WTC11 (cell line): ENCODE measurements around the gene GMPR. TPM values are rescaled to one million over a fixed set of nuclear protein-coding genes. Genes with fewer than 3 reads are reported as not detected.

Experiments used
- ATAC-seq: fragments of 200-7000 bp; cut with Tn5 transposase; 2 replicates; pipeline ENCODE4 v1.10.0; 2021; ENCODE audit warnings: mild to moderate bottlenecking, moderate library complexity
- CTCF ChIA-PET: fragments of 300-600 bp; sonication (Branson Sonifier 250); formaldehyde crosslinking; loops from one replicate; lab custom pipeline; 2021; ENCODE audit warnings: antibody characterized with exemption; lab: Charles Lee
- POLR2A ChIA-PET: fragments of 350-600 bp; sonication (Branson Sonifier 250); formaldehyde crosslinking; loops from one replicate; lab custom pipeline; 2021; ENCODE audit warnings: antibody characterized with exemption; lab: Charles Lee
- DNase-seq: peaks from one replicate; pipeline ENCODE4 v3.0.0; 2021; ENCODE audit warnings: low spot score
- H3K27ac Mint-ChIP-seq: 2 replicates; pipeline ENCODE4 v1.8.0; 2021; ENCODE audit warnings: mixed read lengths
- H3K27me3 Mint-ChIP-seq: 2 replicates; pipeline ENCODE4 v1.8.0; 2021; ENCODE audit warnings: low read depth, mild to moderate bottlenecking, moderate library complexity, mixed read lengths
- H3K36me3 Mint-ChIP-seq: 2 replicates; pipeline ENCODE4 v1.8.0; 2021; ENCODE audit warnings: mixed read lengths
- H3K4me1 Mint-ChIP-seq: 2 replicates; pipeline ENCODE4 v1.8.0; 2022; ENCODE audit warnings: mixed read lengths
- H3K4me3 Mint-ChIP-seq: 2 replicates; pipeline ENCODE4 v1.8.0; 2021; ENCODE audit warnings: mild to moderate bottlenecking, moderate library complexity, mixed read lengths
- H3K9me3 Mint-ChIP-seq: 2 replicates; pipeline ENCODE4 v1.8.0; 2021; ENCODE audit warnings: mixed read lengths
- ATF1 ChIP-seq: sonication (generic); formaldehyde crosslinking; IDR thresholded peaks from 2 replicates; pipeline ENCODE4 v1.8.1; 2023; ENCODE audit warnings: mild to moderate bottlenecking, moderate library complexity, missing genetic modification reagents
- CREB1 ChIP-seq: sonication (generic); formaldehyde crosslinking; IDR thresholded peaks from 2 replicates; pipeline ENCODE4 v1.8.0; 2023; ENCODE audit warnings: mild to moderate bottlenecking, missing genetic modification reagents
- ESRRA ChIP-seq: sonication (generic); formaldehyde crosslinking; IDR thresholded peaks from 2 replicates; pipeline ENCODE4 v1.8.1; 2022; ENCODE audit warnings: mild to moderate bottlenecking, missing genetic modification reagents, borderline replicate concordance
- ETV6 ChIP-seq: sonication (generic); formaldehyde crosslinking; IDR thresholded peaks from 2 replicates; pipeline ENCODE4 v1.8.1; 2022; ENCODE audit warnings: mild to moderate bottlenecking, missing genetic modification reagents
- FOXK1 ChIP-seq: sonication (generic); formaldehyde crosslinking; IDR thresholded peaks from 2 replicates; pipeline ENCODE4 v1.8.0; 2022; ENCODE audit warnings: mild to moderate bottlenecking, moderate library complexity, missing genetic modification reagents
- GRHL2 ChIP-seq: fragments of 250-450 bp; sonication (Bioruptor Pico); IDR thresholded peaks from 2 replicates; pipeline ENCODE4 v1.8.0; 2022; ENCODE audit warnings: mild to moderate bottlenecking, moderate library complexity; ENCODE audit not compliant: insufficient replicate concordance, severe bottlenecking
- JAZF1 ChIP-seq: fragments of 250-450 bp; sonication (Bioruptor Pico); IDR thresholded peaks from 2 replicates; pipeline ENCODE4 v1.9.0; 2021; ENCODE audit warnings: moderate library complexity, mild to moderate bottlenecking, inconsistent platforms
- NR2C2 ChIP-seq: sonication (generic); formaldehyde crosslinking; IDR thresholded peaks from 2 replicates; pipeline ENCODE4 v1.8.0; 2022; ENCODE audit warnings: mild to moderate bottlenecking, missing genetic modification reagents
- NR3C1 ChIP-seq: sonication (generic); formaldehyde crosslinking; conservative IDR thresholded peaks from 2 replicates; pipeline ENCODE4 v1.8.1; 2023; ENCODE audit warnings: low read depth, mild to moderate bottlenecking, missing genetic modification reagents
- PRRX2 ChIP-seq: fragments of 250-450 bp; sonication (Bioruptor Pico); IDR thresholded peaks from 2 replicates; pipeline ENCODE4 v1.8.0; 2021; ENCODE audit warnings: mild to moderate bottlenecking
- RORB ChIP-seq: fragments of 250-450 bp; sonication (Bioruptor Pico); IDR thresholded peaks from 2 replicates; pipeline ENCODE4 v1.9.0; 2021; ENCODE audit warnings: mild to moderate bottlenecking
- SMAD3 ChIP-seq: sonication (generic); formaldehyde crosslinking; IDR thresholded peaks from 2 replicates; pipeline ENCODE4 v1.8.0; 2022; ENCODE audit warnings: missing genetic modification reagents, mild to moderate bottlenecking, borderline replicate concordance
- TCF7 ChIP-seq: sonication (generic); formaldehyde crosslinking; IDR thresholded peaks from 2 replicates; pipeline ENCODE4 v1.8.0; 2022; ENCODE audit warnings: mild to moderate bottlenecking, low read depth, missing genetic modification reagents, moderate library complexity
- ZNF138 ChIP-seq: sonication (generic); formaldehyde crosslinking; conservative IDR thresholded peaks from 2 replicates; pipeline ENCODE4 v1.8.1; 2022; ENCODE audit warnings: mild to moderate bottlenecking, moderate library complexity, missing genetic modification reagents
- ZNF232 ChIP-seq: sonication (generic); formaldehyde crosslinking; IDR thresholded peaks from 2 replicates; pipeline ENCODE4 v1.8.0; 2022; ENCODE audit warnings: mild to moderate bottlenecking, missing genetic modification reagents
- ZNF396 ChIP-seq: fragments of 250-450 bp; sonication (Bioruptor Pico); IDR thresholded peaks from 2 replicates; pipeline ENCODE4 v1.8.0; 2021; ENCODE audit warnings: mild to moderate bottlenecking, moderate library complexity, borderline replicate concordance
- ZNF671 ChIP-seq: fragments of 250-450 bp; sonication (Bioruptor Pico); IDR thresholded peaks from 2 replicates; pipeline ENCODE4 v1.8.0; 2021; ENCODE audit warnings: mild to moderate bottlenecking
- total RNA-seq: library from RNA; stranded (reverse); gene quantifications from 3 replicates; pipeline ENCODE4 v1.2.3, GENCODE V29; 2021
- TF ChIP-seq, protein P1 (sequence below): sonication (generic); formaldehyde crosslinking; IDR thresholded peaks from 2 replicates; pipeline ENCODE4 v1.8.1; 2023; ENCODE audit warnings: mild to moderate bottlenecking, missing genetic modification reagents
- TF ChIP-seq, protein P2 (sequence below): fragments of 250-450 bp; sonication (Bioruptor Pico); IDR thresholded peaks from 2 replicates; pipeline ENCODE4 v1.9.0; 2021; ENCODE audit warnings: mild to moderate bottlenecking
- TF ChIP-seq, protein P3 (sequence below): sonication (generic); formaldehyde crosslinking; IDR thresholded peaks from 2 replicates; pipeline ENCODE4 v1.8.1; 2022; ENCODE audit warnings: mild to moderate bottlenecking, missing genetic modification reagents, moderate library complexity, borderline replicate concordance
- TF ChIP-seq, protein P4 (sequence below): sonication (generic); formaldehyde crosslinking; IDR thresholded peaks from 2 replicates; pipeline ENCODE4 v1.8.1; 2023; ENCODE audit warnings: mild to moderate bottlenecking, moderate library complexity, missing genetic modification reagents
- TF ChIP-seq, protein P5 (sequence below): sonication (generic); formaldehyde crosslinking; IDR thresholded peaks from 2 replicates; pipeline ENCODE4 v1.8.1; 2022; ENCODE audit warnings: missing genetic modification reagents, borderline replicate concordance
- TF ChIP-seq, protein P6 (sequence below): fragments of 200-600 bp; IDR thresholded peaks from 2 replicates; pipeline ENCODE4 v1.8.0; 2022; ENCODE audit warnings: antibody characterized with exemption
- TF ChIP-seq, protein P7 (sequence below): fragments of 250-450 bp; sonication (Bioruptor Pico); conservative IDR thresholded peaks from 2 replicates; pipeline ENCODE4 v1.9.0; 2021; ENCODE audit warnings: mild to moderate bottlenecking

The GMPR gene
- total RNA-seq, 1 experiment from 2014 or later, result 2.4 TPM

DNA sequence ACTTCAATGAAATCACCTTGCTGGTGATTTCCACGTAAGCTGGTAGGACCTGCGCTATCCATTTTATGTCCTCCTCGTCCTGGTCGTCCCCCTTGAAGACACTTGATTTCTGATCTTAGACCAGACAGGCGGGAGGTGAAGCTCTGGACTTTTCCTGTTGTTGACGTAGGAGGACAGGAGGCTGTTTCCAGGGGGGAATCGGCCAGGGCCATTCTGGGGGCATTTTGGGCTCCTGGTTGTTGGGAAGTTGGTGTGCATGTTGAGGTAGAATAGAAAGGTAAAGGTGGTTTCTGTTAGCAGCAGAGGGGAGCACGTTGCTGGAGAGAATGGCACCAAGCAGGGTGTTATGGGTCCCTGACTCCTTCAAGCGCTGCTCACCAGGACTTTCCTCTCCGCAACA is 56.0 kb downstream of the GMPR start (continued):
- TF ChIP-seq, protein P1, sequence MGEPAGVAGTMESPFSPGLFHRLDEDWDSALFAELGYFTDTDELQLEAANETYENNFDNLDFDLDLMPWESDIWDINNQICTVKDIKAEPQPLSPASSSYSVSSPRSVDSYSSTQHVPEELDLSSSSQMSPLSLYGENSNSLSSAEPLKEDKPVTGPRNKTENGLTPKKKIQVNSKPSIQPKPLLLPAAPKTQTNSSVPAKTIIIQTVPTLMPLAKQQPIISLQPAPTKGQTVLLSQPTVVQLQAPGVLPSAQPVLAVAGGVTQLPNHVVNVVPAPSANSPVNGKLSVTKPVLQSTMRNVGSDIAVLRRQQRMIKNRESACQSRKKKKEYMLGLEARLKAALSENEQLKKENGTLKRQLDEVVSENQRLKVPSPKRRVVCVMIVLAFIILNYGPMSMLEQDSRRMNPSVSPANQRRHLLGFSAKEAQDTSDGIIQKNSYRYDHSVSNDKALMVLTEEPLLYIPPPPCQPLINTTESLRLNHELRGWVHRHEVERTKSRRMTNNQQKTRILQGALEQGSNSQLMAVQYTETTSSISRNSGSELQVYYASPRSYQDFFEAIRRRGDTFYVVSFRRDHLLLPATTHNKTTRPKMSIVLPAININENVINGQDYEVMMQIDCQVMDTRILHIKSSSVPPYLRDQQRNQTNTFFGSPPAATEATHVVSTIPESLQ (CRISPR knock-in tag), result no peak
- TF ChIP-seq ATF1 (CRISPR knock-in tag), result no peak
- TF ChIP-seq PRRX2, result no peak
- no peak for TF ChIP-seq ZNF671 (CRISPR knock-in tag)
- no peak for TF ChIP-seq GRHL2
- TF ChIP-seq ETV6 (CRISPR knock-in tag), result no peak
- TF ChIP-seq, protein P2, sequence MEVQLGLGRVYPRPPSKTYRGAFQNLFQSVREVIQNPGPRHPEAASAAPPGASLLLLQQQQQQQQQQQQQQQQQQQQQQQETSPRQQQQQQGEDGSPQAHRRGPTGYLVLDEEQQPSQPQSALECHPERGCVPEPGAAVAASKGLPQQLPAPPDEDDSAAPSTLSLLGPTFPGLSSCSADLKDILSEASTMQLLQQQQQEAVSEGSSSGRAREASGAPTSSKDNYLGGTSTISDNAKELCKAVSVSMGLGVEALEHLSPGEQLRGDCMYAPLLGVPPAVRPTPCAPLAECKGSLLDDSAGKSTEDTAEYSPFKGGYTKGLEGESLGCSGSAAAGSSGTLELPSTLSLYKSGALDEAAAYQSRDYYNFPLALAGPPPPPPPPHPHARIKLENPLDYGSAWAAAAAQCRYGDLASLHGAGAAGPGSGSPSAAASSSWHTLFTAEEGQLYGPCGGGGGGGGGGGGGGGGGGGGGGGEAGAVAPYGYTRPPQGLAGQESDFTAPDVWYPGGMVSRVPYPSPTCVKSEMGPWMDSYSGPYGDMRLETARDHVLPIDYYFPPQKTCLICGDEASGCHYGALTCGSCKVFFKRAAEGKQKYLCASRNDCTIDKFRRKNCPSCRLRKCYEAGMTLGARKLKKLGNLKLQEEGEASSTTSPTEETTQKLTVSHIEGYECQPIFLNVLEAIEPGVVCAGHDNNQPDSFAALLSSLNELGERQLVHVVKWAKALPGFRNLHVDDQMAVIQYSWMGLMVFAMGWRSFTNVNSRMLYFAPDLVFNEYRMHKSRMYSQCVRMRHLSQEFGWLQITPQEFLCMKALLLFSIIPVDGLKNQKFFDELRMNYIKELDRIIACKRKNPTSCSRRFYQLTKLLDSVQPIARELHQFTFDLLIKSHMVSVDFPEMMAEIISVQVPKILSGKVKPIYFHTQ (CRISPR knock-in tag), result no peak
- no peak for TF ChIP-seq ZNF396 (CRISPR knock-in tag)
- TF ChIP-seq, protein P3, sequence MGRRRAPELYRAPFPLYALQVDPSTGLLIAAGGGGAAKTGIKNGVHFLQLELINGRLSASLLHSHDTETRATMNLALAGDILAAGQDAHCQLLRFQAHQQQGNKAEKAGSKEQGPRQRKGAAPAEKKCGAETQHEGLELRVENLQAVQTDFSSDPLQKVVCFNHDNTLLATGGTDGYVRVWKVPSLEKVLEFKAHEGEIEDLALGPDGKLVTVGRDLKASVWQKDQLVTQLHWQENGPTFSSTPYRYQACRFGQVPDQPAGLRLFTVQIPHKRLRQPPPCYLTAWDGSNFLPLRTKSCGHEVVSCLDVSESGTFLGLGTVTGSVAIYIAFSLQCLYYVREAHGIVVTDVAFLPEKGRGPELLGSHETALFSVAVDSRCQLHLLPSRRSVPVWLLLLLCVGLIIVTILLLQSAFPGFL (CRISPR knock-in tag), result no peak
- TF ChIP-seq CREB1, result no peak
- TF ChIP-seq RORB (CRISPR knock-in tag), result no peak
- no peak for TF ChIP-seq ZNF138 (CRISPR knock-in tag)

DNA sequence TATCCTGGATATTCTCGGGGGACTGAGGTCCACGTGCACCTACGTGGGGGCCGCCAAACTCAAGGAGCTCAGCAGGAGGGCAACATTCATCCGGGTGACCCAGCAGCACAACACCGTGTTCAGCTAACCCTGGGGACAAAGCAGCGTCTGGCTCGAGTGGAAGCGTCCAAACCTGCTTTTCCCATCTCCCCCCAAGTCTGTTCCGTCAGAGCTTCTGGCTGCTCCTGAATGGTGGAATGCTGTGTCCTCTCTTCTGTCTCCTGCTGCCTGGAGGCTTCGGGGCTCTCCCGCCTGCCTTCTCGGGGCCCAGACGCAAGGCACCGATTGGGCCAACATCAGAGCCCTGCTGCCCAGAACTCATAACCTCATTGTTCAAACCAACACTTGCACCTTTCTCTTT is 56.7 kb downstream of the GMPR start:
- H3K4me1 Mint-ChIP-seq, result peaks cover 8% of the 10 kb centered on the region
- CTCF ChIA-PET, result interaction anchor here (0.9 to 1.8 kb wide), 2 partner anchors 9 to 37 kb away, joined by 3 to 10 read pairs; no protein-coding TSS in a partner anchor
- POLR2A ChIA-PET, result no interaction called here
- H3K27ac Mint-ChIP-seq, result no peak overlapping the region
- H3K4me3 Mint-ChIP-seq, result no peak overlapping the region
- H3K27me3 Mint-ChIP-seq, result no peaks in the 10 kb centered on the region
- no peak for ATAC-seq
- H3K9me3 Mint-ChIP-seq, result no peaks in the 10 kb centered on the region
- no peaks in the 10 kb centered on the region for H3K36me3 Mint-ChIP-seq
- DNase-seq, result no peak
- TF ChIP-seq, protein P4, sequence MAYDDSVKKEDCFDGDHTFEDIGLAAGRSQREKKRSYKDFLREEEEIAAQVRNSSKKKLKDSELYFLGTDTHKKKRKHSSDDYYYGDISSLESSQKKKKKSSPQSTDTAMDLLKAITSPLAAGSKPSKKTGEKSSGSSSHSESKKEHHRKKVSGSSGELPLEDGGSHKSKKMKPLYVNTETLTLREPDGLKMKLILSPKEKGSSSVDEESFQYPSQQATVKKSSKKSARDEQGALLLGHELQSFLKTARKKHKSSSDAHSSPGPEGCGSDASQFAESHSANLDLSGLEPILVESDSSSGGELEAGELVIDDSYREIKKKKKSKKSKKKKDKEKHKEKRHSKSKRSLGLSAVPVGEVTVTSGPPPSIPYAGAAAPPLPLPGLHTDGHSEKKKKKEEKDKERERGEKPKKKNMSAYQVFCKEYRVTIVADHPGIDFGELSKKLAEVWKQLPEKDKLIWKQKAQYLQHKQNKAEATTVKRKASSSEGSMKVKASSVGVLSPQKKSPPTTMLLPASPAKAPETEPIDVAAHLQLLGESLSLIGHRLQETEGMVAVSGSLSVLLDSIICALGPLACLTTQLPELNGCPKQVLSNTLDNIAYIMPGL, result no peak
- TF ChIP-seq, protein P5, sequence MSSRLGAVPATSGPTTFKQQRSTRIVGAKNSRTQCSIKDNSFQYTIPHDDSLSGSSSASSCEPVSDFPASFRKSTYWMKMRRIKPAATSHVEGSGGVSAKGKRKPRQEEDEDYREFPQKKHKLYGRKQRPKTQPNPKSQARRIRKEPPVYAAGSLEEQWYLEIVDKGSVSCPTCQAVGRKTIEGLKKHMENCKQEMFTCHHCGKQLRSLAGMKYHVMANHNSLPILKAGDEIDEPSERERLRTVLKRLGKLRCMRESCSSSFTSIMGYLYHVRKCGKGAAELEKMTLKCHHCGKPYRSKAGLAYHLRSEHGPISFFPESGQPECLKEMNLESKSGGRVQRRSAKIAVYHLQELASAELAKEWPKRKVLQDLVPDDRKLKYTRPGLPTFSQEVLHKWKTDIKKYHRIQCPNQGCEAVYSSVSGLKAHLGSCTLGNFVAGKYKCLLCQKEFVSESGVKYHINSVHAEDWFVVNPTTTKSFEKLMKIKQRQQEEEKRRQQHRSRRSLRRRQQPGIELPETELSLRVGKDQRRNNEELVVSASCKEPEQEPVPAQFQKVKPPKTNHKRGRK (CRISPR knock-in tag), result no peak
- TF ChIP-seq SMAD3 (CRISPR knock-in tag), result no peak
- no peak for TF ChIP-seq JAZF1 (CRISPR knock-in tag)
- TF ChIP-seq ESRRA (CRISPR knock-in tag), result no peak
- no peak for TF ChIP-seq TCF7 (CRISPR knock-in tag)
- no peak for TF ChIP-seq FOXK1 (CRISPR knock-in tag)
- no peak for TF ChIP-seq NR3C1 (CRISPR knock-in tag)
- TF ChIP-seq, protein P6, sequence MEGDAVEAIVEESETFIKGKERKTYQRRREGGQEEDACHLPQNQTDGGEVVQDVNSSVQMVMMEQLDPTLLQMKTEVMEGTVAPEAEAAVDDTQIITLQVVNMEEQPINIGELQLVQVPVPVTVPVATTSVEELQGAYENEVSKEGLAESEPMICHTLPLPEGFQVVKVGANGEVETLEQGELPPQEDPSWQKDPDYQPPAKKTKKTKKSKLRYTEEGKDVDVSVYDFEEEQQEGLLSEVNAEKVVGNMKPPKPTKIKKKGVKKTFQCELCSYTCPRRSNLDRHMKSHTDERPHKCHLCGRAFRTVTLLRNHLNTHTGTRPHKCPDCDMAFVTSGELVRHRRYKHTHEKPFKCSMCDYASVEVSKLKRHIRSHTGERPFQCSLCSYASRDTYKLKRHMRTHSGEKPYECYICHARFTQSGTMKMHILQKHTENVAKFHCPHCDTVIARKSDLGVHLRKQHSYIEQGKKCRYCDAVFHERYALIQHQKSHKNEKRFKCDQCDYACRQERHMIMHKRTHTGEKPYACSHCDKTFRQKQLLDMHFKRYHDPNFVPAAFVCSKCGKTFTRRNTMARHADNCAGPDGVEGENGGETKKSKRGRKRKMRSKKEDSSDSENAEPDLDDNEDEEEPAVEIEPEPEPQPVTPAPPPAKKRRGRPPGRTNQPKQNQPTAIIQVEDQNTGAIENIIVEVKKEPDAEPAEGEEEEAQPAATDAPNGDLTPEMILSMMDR, result no peak
- TF ChIP-seq, protein P7, sequence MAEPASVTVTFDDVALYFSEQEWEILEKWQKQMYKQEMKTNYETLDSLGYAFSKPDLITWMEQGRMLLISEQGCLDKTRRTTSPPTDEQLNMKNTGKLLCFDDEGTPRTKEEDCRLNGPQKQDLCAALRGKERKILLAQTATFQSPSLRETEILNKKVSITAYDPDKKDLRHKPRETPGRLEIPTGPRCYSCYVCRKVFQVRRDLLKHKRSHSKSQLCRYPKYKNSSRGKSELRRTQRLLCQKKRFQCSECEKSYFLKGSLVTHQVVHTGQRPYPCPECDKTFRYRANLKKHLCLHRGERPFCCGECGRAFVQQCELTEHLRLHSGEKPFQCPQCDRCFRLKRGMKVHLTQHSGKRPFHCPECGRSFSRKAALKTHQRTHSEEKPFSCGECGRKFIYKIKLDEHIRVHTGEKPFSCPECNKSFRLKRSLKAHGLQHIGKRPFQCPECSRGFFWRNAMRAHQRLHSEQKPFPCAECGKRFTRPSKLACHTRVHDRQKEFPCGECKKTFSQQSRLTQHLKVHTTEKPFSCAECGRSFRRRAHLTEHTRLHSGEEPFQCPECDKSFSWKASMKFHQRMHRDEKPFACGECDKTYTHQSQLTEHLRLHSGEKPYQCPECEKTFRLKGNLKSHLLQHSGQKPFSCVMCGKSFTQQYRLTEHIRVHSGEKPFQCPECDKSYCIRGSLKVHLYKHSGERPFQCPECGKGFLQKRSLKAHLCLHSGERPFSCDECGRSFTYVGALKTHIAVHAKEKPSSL, result no peak
- TF ChIP-seq ZNF232 (CRISPR knock-in tag), result no peak
- no peak for TF ChIP-seq NR2C2 (CRISPR knock-in tag)
- TF ChIP-seq PRRX2, result no peak
